Neuronal stem cell (in vitro differentiated cells): ENCODE results near the gene NELL1.

ENCODE experiments used
- DNase-seq: peaks from one replicate; pipeline ENCODE4 v3.0.0-alpha.2; 2013; ENCODE audit warnings: low spot score
- H2AFZ ChIP-seq: one replicate; pipeline ENCODE4 v1.6.1; 2013; ENCODE audit warnings: mild to moderate bottlenecking, low read length, inconsistent platforms
- H2AK5ac ChIP-seq: 2 replicates; pipeline ENCODE4 v1.6.1; 2013; ENCODE audit warnings: low read depth, mild to moderate bottlenecking, inconsistent platforms, low read length, moderate library complexity, mixed read lengths
- H2BK120ac ChIP-seq: 2 replicates; pipeline ENCODE4 v1.6.1; 2013; ENCODE audit warnings: low read depth, mild to moderate bottlenecking, inconsistent platforms, low read length, moderate library complexity, mixed read lengths
- H2BK12ac ChIP-seq: one replicate; pipeline ENCODE4 v1.6.1; 2013; ENCODE audit warnings: low read length, inconsistent platforms
- H2BK15ac ChIP-seq: 2 replicates; pipeline ENCODE4 v1.6.1; 2013; ENCODE audit warnings: mild to moderate bottlenecking, low read length, inconsistent platforms, mixed read lengths
- H2BK5ac ChIP-seq: one replicate; pipeline ENCODE4 v1.6.1; 2013; ENCODE audit warnings: inconsistent platforms, mild to moderate bottlenecking, low read length, moderate library complexity
- H3K14ac ChIP-seq: one replicate; pipeline ENCODE4 v1.6.1; 2013; ENCODE audit warnings: low read length, inconsistent platforms
- H3K18ac ChIP-seq: 2 replicates; pipeline ENCODE4 v1.6.1; 2013; ENCODE audit warnings: low read length, inconsistent platforms
- H3K23ac ChIP-seq: 2 replicates; pipeline ENCODE4 v1.6.1; 2013; ENCODE audit warnings: low read depth, mild to moderate bottlenecking, mixed read lengths, low read length, inconsistent platforms; ENCODE audit not compliant: poor library complexity
- H3K27ac ChIP-seq: replicated peaks from 3 replicates; pipeline ENCODE4 v1.5.1; 2013; ENCODE audit warnings: low read length, inconsistent platforms
- H3K27me3 ChIP-seq, 3 experiments: 2 replicates each; pipeline ENCODE4 v1.6.1; 2013; ENCODE audit warnings: low read length in 3 of 3, mild to moderate bottlenecking in 2 of 3, inconsistent platforms in 1 of 3, low read depth in 1 of 3, mixed read lengths in 1 of 3, moderate library complexity in 1 of 3; ENCODE audit not compliant: control insufficient read depth in 3 of 3, insufficient read depth in 3 of 3
- H3K36me3 ChIP-seq, 2 donors: replicated peaks in 1 of 2; 2 replicates each; pipeline ENCODE4 v1.6.1; 2013; ENCODE audit warnings: low read length in 2 of 2; ENCODE audit not compliant: control insufficient read depth in 2 of 2, insufficient read depth in 2 of 2
- H3K4ac ChIP-seq: 2 replicates; pipeline ENCODE4 v1.6.1; 2013; ENCODE audit warnings: inconsistent platforms, mild to moderate bottlenecking, low read length, moderate library complexity
- H3K4me1 ChIP-seq, 2 donors: 1 replicate in 1 of 2; 2 replicates in 1 of 2; pipeline ENCODE4 v1.6.1; 2013; ENCODE audit warnings: low read length in 2 of 2, low read depth in 1 of 2; ENCODE audit not compliant: control insufficient read depth in 2 of 2, insufficient read depth in 1 of 2
- H3K4me2 ChIP-seq: one replicate; pipeline ENCODE4 v1.6.1; 2013; ENCODE audit warnings: mild to moderate bottlenecking, low read length, inconsistent platforms; ENCODE audit not compliant: insufficient read depth, poor library complexity, severe bottlenecking
- H3K4me3 ChIP-seq, 2 donors: 2 replicates each; pipeline ENCODE4 v1.5.1; 2013; ENCODE audit warnings: low read length in 2 of 2, mild to moderate bottlenecking in 2 of 2, inconsistent platforms in 1 of 2, moderate library complexity in 1 of 2
- H3K79me1 ChIP-seq: one replicate; pipeline ENCODE4 v1.6.1; 2013; ENCODE audit warnings: low read depth, mild to moderate bottlenecking, inconsistent platforms, low read length, moderate library complexity
- H3K9ac ChIP-seq: one replicate; pipeline ENCODE4 v1.6.1; 2013; ENCODE audit warnings: mild to moderate bottlenecking, low read depth, low read length, inconsistent platforms; ENCODE audit not compliant: poor library complexity
- H3K9me3 ChIP-seq, 2 donors: replicated peaks in 1 of 2; 2 replicates each; pipeline versions ENCODE3 to v1.6.1; 2013; ENCODE audit warnings: low read length in 2 of 2, mild to moderate bottlenecking in 2 of 2, inconsistent platforms in 1 of 2, low read depth in 1 of 2, mixed read lengths in 1 of 2, moderate library complexity in 1 of 2; ENCODE audit not compliant: control insufficient read depth in 2 of 2, insufficient read depth in 1 of 2
- H4K8ac ChIP-seq: one replicate; pipeline ENCODE4 v1.6.1; 2013; ENCODE audit warnings: low read depth, mild to moderate bottlenecking, inconsistent platforms, low read length, moderate library complexity
- H4K91ac ChIP-seq: one replicate; pipeline ENCODE4 v1.6.1; 2013; ENCODE audit warnings: low read length, low read depth, mild to moderate bottlenecking, inconsistent platforms; ENCODE audit not compliant: poor library complexity
- WGBS, 2 donors: extraction: QIAGEN DNeasy Blood & Tissue Kit; methylation state at CpG; one replicate each; pipeline ENCODE4 v1.1.7; 2013; ENCODE audit warnings: missing lambda C conversion rate in 2 of 2, mixed read lengths in 1 of 2; ENCODE audit not compliant: insufficient read length in 2 of 2, insufficient replicate concordance in 1 of 2; ENCODE audit errors: extremely low coverage in 2 of 2; 5-methylcytosine and 5-hydroxymethylcytosine counted together

NELL1 gene

GRCh38 chr11:21346361-21346760 lies 677.0 kb downstream of the NELL1 start:
- no peak overlapping the region for H2BK15ac ChIP-seq
- no peak overlapping the region for H2AK5ac ChIP-seq
- H2BK5ac ChIP-seq: no peak overlapping the region
- no peak overlapping the region for H4K91ac ChIP-seq
- H3K23ac ChIP-seq: no peak overlapping the region
- no peak for DNase-seq
- H2BK12ac ChIP-seq: no peak overlapping the region
- H3K4me2 ChIP-seq: no peak overlapping the region
- H3K36me3 ChIP-seq: no peaks in the 10 kb centered on the region
- no peak overlapping the region for H2BK120ac ChIP-seq
- no peak overlapping the region for H3K18ac ChIP-seq
- H4K8ac ChIP-seq: no peak overlapping the region
- no peaks in the 10 kb centered on the region for H3K4me1 ChIP-seq
- H3K79me1 ChIP-seq: no peaks in the 10 kb centered on the region
- no peak overlapping the region for H2AFZ ChIP-seq
- no peak overlapping the region for H3K4me3 ChIP-seq
- no peaks in the 10 kb centered on the region for H3K9me3 ChIP-seq
- H3K27me3 ChIP-seq: no peaks in the 10 kb centered on the region
- H3K9ac ChIP-seq: no peak overlapping the region
- no peak overlapping the region for H3K14ac ChIP-seq
- H3K27ac ChIP-seq: no peak overlapping the region
- no peak overlapping the region for H3K4ac ChIP-seq

- Histone ChIP-seq H3K36me3 (no peaks in the 10 kb centered on the region), H4K8ac (no peak overlapping the region), H3K79me1 (no peaks in the 10 kb centered on the region), H2BK120ac (no peak overlapping the region), H2AFZ (no peak overlapping the region), H3K23ac (no peak overlapping the region), H3K4me2 (no peak overlapping the region), H3K9ac (no peak overlapping the region), H3K4me1 (no peaks in the 10 kb centered on the region), H2BK12ac (no peak overlapping the region), H3K4me3 (no peak overlapping the region), H3K14ac (no peak overlapping the region), H3K4ac (no peak overlapping the region), H2BK5ac (no peak overlapping the region), H3K18ac (no peak overlapping the region), H4K91ac (no peak overlapping the region), H3K9me3 (no peaks in the 10 kb centered on the region), H2AK5ac (no peak overlapping the region), H3K27ac (no peak overlapping the region), H3K27me3 (no peaks in the 10 kb centered on the region), H2BK15ac (no peak overlapping the region)
- no CpG with 5 or more reads among the region's 2 CpGs for WGBS, 2 donors
- no peak for DNase-seq
Observed at GRCh38 chr11:21350613-21351012, 681.2 kb downstream of the NELL1 start.

- no peak overlapping the region for H3K9ac ChIP-seq
Observed at GRCh38 chr11:21353425-21353824, 684.0 kb downstream of the NELL1 start.

GRCh38 chr11:21364866-21365624 lies 695.7 kb downstream of the NELL1 start:
- H3K79me1 ChIP-seq: no peaks in the 10 kb centered on the region
- no peak overlapping the region for H2AFZ ChIP-seq
- no peak overlapping the region for H2BK120ac ChIP-seq
- H3K4ac ChIP-seq: no peak overlapping the region
- DNase-seq: no peak
- H3K9me3 ChIP-seq: no peaks in the 10 kb centered on the region
- no peak overlapping the region for H3K27ac ChIP-seq
- no peaks in the 10 kb centered on the region for H3K4me1 ChIP-seq
- H3K27me3 ChIP-seq: no peaks in the 10 kb centered on the region
- H3K36me3 ChIP-seq: no peaks in the 10 kb centered on the region
- H2BK12ac ChIP-seq: no peak overlapping the region
- no peak overlapping the region for H4K8ac ChIP-seq
- no peak overlapping the region for H3K4me2 ChIP-seq
- whole genome bisulfite sequencing, 2 donors: no CpG with 5 or more reads among the region's 8 CpGs
- H3K4me3 ChIP-seq: no peak overlapping the region
- no peak overlapping the region for H3K9ac ChIP-seq
- H2BK5ac ChIP-seq: no peak overlapping the region
- no peak overlapping the region for H3K14ac ChIP-seq
- no peak overlapping the region for H4K91ac ChIP-seq
- no peak overlapping the region for H2BK15ac ChIP-seq
- no peak overlapping the region for H2AK5ac ChIP-seq
- H3K23ac ChIP-seq: no peak overlapping the region
- no peak overlapping the region for H3K18ac ChIP-seq

More at GRCh38 chr11:21353425-21353824, 684.0 kb downstream of the NELL1 start:
- no peaks in the 10 kb centered on the region for H3K36me3 ChIP-seq
- H3K27ac ChIP-seq: no peak overlapping the region
- WGBS, 2 donors: no CpG with 5 or more reads among the region's 5 CpGs
- no peak overlapping the region for H3K4me2 ChIP-seq
- no peak for DNase-seq
- no peaks in the 10 kb centered on the region for H3K27me3 ChIP-seq
- no peak overlapping the region for H2BK12ac ChIP-seq
- no peaks in the 10 kb centered on the region for H3K9me3 ChIP-seq
- no peak overlapping the region for H3K23ac ChIP-seq
- H3K4ac ChIP-seq: no peak overlapping the region
- no peak overlapping the region for H3K18ac ChIP-seq
- no peak overlapping the region for H2BK15ac ChIP-seq
- no peak overlapping the region for H4K8ac ChIP-seq
- H2BK120ac ChIP-seq: no peak overlapping the region
- no peaks in the 10 kb centered on the region for H3K79me1 ChIP-seq
- no peak overlapping the region for H2BK5ac ChIP-seq
- H4K91ac ChIP-seq: no peak overlapping the region
- no peak overlapping the region for H2AFZ ChIP-seq
- H2AK5ac ChIP-seq: no peak overlapping the region
- no peak overlapping the region for H3K4me3 ChIP-seq
- no peak overlapping the region for H3K14ac ChIP-seq
- no peaks in the 10 kb centered on the region for H3K4me1 ChIP-seq
